ENCODE data around the gene GGT5. TPM values are rescaled to one million over a fixed set of nuclear protein-coding genes. Genes with fewer than 3 reads are reported as not detected.

GGT5 gene, protein sequence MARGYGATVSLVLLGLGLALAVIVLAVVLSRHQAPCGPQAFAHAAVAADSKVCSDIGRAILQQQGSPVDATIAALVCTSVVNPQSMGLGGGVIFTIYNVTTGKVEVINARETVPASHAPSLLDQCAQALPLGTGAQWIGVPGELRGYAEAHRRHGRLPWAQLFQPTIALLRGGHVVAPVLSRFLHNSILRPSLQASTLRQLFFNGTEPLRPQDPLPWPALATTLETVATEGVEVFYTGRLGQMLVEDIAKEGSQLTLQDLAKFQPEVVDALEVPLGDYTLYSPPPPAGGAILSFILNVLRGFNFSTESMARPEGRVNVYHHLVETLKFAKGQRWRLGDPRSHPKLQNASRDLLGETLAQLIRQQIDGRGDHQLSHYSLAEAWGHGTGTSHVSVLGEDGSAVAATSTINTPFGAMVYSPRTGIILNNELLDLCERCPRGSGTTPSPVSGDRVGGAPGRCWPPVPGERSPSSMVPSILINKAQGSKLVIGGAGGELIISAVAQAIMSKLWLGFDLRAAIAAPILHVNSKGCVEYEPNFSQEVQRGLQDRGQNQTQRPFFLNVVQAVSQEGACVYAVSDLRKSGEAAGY
- total RNA-seq = 6.7 and 11.0 TPM in 2 replicates

DNA sequence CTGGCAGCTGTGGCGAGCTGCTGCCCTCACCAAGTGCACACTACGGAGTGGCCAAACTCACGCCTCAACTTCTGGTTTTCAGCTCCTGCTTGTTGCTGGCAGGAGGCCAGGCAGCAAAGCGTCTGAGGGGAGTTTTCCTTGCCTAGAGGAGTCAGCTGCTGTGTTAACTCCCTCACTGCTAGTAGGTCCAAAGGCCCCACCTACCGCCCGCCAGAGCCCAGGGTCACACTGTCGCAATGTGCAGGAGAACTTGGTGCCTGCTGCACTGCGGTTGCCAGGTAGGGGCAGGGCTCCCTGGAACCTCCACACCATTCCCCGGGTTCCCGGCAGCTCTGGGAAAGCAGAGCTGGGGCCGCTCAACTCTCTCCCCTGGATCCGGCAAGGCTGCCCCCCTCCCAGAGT is at the start of gene GGT5:
GGT5 (minus strand) TSS at position 53 of the 402 bp plus-strand sequence. CDS start 357 bp downstream, outside the sequence.

DNA sequence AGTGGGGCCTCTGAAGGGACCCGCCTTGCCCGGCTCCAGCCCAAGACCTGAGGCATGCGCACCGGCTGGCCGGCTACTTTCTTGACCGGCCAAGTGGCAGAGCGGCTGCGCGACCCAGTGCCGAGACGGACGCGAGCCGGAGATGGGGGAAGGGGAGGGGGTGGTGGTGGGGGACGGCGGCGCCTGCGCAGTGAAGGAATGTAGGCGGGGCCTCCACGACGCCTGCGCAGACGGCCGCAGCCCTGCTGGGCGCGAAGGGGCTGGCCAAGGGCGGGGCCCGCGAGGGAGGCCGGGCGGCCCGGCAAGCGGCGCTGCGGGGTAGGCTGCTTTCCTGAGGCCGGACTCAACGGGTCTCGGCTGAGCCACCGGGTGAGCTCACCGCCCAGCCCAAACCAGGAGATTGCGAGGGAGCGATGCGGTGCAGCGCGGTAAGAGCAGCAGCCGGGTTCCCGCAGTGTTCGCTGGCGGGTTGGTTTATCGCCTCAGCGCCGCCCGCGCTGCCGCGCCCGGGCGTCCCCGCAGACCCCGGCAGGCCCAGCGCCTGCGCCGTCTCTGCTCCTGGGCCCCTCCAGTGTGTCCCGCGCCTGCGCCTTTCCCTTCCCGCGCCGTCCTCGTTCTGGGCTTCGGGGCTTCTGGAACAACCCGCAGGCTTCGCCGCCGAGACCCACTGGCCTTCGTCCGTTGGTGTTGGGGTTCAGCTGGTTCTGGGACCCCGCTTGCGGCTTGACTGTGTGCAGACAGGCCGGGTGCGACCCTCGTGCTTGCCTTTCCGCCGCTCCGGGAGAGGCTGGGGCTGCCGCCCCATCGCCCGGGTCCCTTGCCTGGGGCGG is 25.9 kb upstream of the GGT5 start, which contains the start of gene SPECC1L:
SPECC1L (plus strand) TSS at position 276 of the 830 bp plus-strand sequence. CDS start 31,401 bp downstream, outside the sequence.

DNA sequence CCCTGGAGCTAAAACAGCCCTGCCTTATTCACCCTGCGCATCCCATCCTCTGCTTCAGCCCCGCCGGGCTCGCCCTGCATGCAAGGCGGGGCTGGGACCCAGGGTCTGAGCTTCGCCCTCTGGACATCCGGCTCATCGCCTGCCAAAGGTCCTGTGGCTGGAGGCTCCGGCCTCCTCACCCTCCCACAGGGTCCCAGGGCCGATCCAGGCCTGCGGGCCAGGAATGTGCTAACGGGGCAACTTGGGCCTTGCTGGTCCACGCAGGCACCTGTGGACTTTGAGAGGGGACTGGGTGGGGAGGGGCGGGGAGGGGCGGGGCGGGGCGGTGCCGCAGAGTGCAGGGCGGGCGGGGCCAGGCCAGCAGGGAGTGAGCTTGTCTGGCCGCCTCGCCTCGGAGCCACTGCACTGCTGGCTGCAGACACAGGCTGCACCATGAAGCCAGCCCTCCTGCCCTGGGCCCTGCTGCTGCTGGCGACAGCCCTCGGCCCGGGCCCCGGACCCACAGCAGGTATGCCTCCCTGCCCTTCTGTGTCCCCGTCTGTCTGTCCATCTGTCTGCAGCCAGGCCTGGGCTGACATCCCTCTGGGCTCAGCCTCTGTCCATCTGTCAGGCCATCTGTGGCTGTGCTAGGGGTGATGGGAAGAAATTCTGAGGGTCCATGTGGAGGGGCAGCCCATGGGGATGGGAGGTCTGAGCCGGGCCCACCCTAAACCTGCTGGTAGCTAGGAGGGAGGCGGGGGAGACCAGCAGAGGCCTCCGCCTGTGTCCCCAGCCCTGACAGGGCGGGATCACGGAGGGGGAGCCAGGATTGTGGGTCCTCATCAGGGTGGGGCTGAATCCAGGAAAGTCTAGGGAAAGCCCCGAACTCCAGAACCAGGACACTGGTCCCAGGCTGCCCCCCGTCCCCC is 63.5 kb downstream of the GGT5 start, which contains the start of gene SUSD2:
SUSD2 (plus strand) TSS at position 400 of the 908 bp plus-strand sequence; CDS start at position 433, 33 bp downstream.

Other genes with a start within 250 kb of the GGT5 start
- gene GSTT4, start 239.6 kb downstream of the GGT5 start, total RNA-seq = not detected in 2 replicates
- gene CABIN1, start 233.8 kb downstream of the GGT5 start, total RNA-seq = 26.2 and 46.3 TPM in 2 replicates
- 0.09 and 0.94 TPM in 2 replicates for gene SUSD2, start 63.6 kb downstream of the GGT5 start, total RNA-seq
- gene SPECC1L, start 25.7 kb upstream of the GGT5 start, total RNA-seq = 35.4 and 48.1 TPM in 2 replicates
- 37.6 and 91.5 TPM in 2 replicates for gene ADORA2A, start 182.5 kb upstream of the GGT5 start, total RNA-seq

Measured in endothelial cell of coronary artery (primary cell).